VCaP (cell line): ENCODE data around the gene TMEM120A.

Experiments used
- H3K27ac ChIP-seq: fragments of 450-650 bp; 2 replicates; pipeline ENCODE4 v1.5.1; 2017
- CTCF ChIP-seq: fragments of 450-650 bp; conservative IDR thresholded peaks from 2 replicates; pipeline ENCODE4 v1.5.1; 2017; ENCODE audit warnings: mild to moderate bottlenecking, moderate library complexity

The TMEM120A gene

DNA sequence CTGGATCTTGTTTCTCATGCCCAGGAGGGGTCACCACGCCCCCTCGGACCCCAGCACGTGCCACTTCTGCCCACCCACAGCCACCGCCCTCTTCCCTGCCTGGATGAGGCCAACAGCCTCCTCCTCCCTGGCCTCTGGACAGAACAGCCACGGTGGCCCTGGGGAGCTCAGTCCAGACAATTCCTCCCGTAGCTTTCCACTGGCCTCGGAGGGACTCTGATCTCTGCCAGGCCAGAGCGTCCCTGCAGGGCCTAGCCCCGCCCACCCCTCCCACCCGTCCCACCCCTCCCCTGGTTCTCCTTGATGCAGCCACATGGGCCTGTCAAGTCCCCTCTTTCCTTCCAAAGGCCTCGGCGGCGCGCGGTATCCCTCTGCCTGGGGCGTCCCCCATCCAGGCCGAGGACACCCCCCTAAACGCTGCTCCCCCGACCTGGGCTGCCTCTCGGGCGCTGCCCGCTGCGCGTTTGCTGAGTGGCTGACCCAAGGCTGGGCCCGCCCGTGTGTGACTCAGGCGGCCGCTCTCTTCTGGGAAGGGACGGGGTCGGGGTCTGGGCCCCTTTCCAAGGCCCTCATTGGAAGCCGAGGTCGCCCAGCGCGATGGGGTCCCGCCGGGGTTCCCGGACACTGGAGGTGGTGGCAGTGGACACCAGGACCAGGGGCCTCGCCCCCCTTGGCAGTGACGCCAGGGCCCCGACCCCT is 557 bp downstream of the TMEM120A start:
- TF ChIP-seq CTCF = no peak
- H3K27ac ChIP-seq = peak overlapping the region; percentile 84

- no peak overlapping the region for H3K27ac ChIP-seq
These were observed 2.2 kb downstream of the TMEM120A start for GRCh38 chr7:75992083-75992755.

DNA sequence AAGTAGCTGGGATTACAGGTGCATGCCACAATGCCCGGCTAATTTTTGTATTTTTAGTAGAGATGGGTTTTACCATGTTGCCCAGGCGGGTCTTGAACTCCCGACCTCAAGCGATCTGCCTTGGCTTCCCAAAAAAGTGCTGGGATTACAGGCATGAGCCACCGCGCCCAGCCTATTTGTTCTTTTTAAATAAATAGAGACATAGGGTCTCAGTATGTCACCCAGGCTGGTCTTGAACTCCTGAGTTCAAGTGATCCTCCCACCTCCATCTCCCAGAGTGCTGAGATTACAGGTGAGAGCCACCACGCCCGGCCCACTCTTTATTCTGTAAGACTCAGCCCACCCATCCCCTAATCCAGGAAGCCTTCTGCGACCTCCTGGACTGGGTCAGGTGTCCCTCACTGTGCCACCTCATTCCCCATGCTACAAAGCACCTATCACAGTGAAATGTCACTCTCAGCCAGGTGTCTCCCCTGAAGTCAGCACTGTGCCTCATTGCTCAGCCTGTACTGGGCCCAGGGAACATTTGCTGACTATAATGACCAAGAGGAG is 2.8 kb downstream of the TMEM120A start:
- no peak overlapping the region for H3K27ac ChIP-seq
- no peak for TF ChIP-seq CTCF

More at GRCh38 chr7:75992083-75992755, 2.2 kb downstream of the TMEM120A start:
- no peak for TF ChIP-seq CTCF

DNA sequence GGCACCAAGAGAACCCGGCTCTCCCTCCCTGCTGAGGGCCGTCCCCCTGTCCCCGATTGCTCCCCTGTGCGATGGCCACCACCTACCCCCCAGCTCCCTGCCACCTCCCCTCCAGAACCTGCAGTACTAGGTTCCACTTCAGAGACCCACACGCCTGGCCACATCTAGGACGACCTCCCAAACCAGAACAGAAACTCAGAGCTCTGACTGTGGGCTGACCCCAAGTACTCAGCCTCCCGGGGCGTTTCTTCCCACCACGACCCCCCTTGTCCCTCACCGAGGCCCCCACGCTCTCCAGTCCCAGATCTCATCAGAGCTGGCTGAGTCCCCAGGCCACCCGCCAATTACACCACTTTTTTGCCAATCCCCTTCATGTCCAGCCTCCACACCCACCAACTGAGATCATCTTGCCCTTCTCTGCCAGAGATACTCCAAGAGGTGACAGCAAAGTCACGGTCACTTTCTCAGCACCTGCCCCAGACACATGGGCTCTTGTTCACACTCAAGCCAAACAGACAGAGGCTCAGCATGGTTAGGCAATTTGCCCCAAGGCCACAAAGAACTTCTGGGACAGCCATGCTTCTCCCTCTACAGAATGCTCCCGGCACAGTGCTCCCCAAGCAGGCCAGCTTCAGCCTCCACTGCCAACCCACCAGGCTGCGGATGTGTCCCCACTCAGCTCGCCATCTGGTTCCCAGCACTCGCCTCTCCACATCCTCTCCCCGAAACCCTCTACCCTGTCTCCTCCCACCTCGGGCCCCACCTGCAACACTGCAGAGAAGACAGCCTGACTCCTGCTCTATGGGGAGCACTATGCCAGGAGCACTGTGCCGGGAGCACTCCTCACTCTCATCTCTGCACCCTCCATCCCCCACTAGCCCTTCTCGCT is 4.7 kb downstream of the TMEM120A start:
- no peak for TF ChIP-seq CTCF
- H3K27ac ChIP-seq = no peak overlapping the region

DNA sequence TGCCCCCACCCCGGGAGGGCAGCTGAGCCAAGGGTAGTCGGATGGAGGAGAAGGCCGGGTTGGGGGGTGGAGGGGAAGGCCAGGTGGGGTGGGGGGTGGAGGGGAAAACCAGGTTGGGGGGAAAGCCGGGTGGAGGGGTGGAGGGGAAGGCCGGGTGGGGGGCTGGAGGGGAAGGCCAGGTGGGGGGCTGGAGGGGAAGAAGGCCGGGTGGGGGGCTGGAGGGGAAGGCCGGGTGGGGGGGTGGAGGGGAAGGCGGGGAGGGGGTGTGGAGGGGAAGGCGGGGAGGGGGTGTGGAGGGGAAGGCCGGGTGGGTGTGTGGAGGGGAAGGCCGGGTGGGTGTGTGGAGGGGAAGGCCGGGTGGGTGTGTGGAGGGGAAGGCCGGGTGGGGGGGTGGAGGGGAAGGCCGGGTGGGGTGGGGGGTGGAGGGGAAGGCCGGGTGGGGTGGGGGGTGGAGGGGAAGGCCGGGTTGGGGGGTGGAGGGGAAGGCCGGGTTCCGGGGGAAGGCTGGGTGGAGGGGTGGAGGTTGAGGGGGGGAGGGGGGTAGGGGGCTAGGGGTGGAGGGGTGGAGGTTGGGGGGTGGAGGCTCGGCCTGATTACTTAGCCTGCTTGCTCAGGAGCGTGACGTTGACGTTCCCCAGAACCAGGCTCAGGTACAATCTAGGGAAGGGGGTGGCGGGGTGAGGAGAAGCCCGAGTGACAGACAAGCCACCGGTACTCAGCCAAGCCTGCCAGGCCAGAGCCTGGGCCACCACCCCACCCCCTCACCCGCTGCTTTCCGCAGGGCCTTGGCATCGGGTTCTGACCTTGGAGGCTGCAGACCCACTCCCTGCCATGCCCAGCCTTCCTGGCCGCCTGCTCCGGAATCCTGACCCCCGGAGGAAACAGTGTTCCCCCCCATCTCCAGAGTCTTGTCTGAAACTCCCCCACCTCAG is 5.6 kb downstream of the TMEM120A start:
- no peak overlapping the region for H3K27ac ChIP-seq
- TF ChIP-seq CTCF = no peak

GRCh38 chr7:75987805-75988567 is 6.4 kb downstream of the TMEM120A start:
- no peak for TF ChIP-seq CTCF
- no peak overlapping the region for H3K27ac ChIP-seq
